Measurements from ENCODE around the gene NKX1-1. TPM values are rescaled to one million over a fixed set of nuclear protein-coding genes. Genes with fewer than 3 reads are reported as not detected.

The NKX1-1 gene
- total and polyA plus RNA-seq, 2 experiments from 2014 or later = not detected

DNA sequence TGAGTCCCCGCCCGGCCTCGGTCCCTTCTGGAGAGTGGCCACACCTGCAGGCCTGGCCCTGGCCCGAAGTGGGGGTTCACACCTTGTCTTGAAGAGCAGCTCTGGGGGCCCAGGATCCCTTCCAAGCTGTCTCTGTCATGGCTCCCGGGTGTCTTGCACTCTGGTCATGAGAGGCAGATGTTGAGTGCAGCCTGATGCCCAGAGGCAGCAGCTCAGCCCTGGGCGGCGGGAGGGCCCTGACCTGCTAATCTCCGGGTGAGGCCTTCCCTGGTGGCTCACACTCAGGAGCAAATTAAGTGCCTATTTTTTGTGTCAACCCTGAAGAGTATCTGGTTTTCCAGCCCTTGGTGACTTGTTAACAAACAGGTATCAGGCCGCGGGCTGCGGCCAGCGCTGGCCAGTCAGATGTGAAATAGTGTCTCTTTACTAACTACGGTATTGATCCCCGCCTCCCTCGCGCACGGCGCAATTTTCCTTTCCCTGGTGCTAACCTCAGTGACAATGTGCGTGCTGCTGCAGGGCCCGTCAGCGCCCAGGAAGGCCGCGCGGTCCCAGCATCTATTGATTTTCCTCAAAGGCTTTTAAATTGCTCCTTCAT is 24.2 kb downstream of the NKX1-1 start:
- Histone ChIP-seq H3K36me3 (ENCODE audit: insufficient read depth) (no peaks in the 10 kb centered on the region), H3K79me2 (replicated peaks; ENCODE audit: insufficient read depth) (no peaks in the 10 kb centered on the region), H3K27ac (ENCODE audit: low read depth) (no peak overlapping the region), H3F3A (replicated peaks; ENCODE audit: low read depth) (no peaks in the 10 kb centered on the region), H3K4me1 (ENCODE audit: insufficient read depth) (no peaks in the 10 kb centered on the region), H3K4me2 (no peak overlapping the region), H3K27me3 (ENCODE audit: insufficient read depth) (no peaks in the 10 kb centered on the region), H3K4me3 (no peak overlapping the region), H2AFZ (no peak overlapping the region), H4K20me1 (replicated peaks; ENCODE audit: insufficient read depth) (no peaks in the 10 kb centered on the region), H3K9me2 (ENCODE audit: insufficient read depth) (no peaks in the 10 kb centered on the region)
- Mint-ChIP-seq H3K27ac (no peak overlapping the region), H3K27me3 (ENCODE audit: insufficient read depth, low read depth, poor library complexity) (peaks cover 2% of the 10 kb centered on the region), H3K4me3 (no peak overlapping the region), H3K9me3 (no peaks in the 10 kb centered on the region), H3K36me3 (ENCODE audit: low read depth) (0 out of 3 replicates have a peak, but pooled peaks cover 4% of the 10 kb centered on the region), H3K4me1 (no peaks in the 10 kb centered on the region)
- ATAC-seq (no peak), DNase-seq (ENCODE audit: low spot score) (no peak)
- TF ChIP-seq, protein P1, sequence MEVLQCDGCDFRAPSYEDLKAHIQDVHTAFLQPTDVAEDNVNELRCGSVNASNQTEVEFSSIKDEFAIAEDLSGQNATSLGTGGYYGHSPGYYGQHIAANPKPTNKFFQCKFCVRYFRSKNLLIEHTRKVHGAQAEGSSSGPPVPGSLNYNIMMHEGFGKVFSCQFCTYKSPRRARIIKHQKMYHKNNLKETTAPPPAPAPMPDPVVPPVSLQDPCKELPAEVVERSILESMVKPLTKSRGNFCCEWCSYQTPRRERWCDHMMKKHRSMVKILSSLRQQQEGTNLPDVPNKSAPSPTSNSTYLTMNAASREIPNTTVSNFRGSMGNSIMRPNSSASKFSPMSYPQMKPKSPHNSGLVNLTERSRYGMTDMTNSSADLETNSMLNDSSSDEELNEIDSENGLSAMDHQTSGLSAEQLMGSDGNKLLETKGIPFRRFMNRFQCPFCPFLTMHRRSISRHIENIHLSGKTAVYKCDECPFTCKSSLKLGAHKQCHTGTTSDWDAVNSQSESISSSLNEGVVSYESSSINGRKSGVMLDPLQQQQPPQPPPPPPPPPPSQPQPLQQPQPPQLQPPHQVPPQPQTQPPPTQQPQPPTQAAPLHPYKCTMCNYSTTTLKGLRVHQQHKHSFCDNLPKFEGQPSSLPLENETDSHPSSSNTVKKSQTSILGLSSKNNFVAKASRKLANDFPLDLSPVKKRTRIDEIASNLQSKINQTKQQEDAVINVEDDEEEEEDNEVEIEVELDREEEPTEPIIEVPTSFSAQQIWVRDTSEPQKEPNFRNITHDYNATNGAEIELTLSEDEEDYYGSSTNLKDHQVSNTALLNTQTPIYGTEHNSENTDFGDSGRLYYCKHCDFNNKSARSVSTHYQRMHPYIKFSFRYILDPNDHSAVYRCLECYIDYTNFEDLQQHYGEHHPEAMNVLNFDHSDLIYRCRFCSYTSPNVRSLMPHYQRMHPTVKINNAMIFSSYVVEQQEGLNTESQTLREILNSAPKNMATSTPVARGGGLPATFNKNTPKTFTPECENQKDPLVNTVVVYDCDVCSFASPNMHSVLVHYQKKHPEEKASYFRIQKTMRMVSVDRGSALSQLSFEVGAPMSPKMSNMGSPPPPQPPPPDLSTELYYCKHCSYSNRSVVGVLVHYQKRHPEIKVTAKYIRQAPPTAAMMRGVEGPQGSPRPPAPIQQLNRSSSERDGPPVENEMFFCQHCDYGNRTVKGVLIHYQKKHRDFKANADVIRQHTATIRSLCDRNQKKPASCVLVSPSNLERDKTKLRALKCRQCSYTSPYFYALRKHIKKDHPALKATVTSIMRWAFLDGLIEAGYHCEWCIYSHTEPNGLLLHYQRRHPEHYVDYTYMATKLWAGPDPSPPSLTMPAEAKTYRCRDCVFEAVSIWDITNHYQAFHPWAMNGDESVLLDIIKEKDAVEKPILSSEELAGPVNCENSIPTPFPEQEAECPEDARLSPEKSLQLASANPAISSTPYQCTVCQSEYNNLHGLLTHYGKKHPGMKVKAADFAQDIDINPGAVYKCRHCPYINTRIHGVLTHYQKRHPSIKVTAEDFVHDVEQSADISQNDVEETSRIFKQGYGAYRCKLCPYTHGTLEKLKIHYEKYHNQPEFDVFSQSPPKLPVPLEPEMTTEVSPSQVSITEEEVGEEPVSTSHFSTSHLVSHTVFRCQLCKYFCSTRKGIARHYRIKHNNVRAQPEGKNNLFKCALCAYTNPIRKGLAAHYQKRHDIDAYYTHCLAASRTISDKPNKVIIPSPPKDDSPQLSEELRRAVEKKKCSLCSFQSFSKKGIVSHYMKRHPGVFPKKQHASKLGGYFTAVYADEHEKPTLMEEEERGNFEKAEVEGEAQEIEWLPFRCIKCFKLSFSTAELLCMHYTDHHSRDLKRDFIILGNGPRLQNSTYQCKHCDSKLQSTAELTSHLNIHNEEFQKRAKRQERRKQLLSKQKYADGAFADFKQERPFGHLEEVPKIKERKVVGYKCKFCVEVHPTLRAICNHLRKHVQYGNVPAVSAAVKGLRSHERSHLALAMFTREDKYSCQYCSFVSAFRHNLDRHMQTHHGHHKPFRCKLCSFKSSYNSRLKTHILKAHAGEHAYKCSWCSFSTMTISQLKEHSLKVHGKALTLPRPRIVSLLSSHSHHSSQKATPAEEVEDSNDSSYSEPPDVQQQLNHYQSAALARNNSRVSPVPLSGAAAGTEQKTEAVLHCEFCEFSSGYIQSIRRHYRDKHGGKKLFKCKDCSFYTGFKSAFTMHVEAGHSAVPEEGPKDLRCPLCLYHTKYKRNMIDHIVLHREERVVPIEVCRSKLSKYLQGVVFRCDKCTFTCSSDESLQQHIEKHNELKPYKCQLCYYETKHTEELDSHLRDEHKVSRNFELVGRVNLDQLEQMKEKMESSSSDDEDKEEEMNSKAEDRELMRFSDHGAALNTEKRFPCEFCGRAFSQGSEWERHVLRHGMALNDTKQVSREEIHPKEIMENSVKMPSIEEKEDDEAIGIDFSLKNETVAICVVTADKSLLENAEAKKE (CRISPR knock-in tag; IDR thresholded peaks at IDR 0.05) = no peak
- TF ChIP-seq EZH2 (IDR thresholded peaks at IDR 0.05; ENCODE audit: low read depth, unreplicated experiment) (no peak), EZH2phosphoT487 (IDR thresholded peaks at IDR 0.05; ENCODE audit: unreplicated experiment) (no peak), JUNB (IDR thresholded peaks at IDR 0.05; ENCODE audit: unreplicated experiment) (no peak), CREB1 (CRISPR knock-in tag; IDR thresholded peaks at IDR 0.05; ENCODE audit: low read depth) (no peak), ZNF114 (CRISPR knock-in tag; IDR thresholded peaks at IDR 0.05) (no peak), NANOG (IDR thresholded peaks at IDR 0.05; ENCODE audit: borderline replicate concordance) (no peak), POLR2AphosphoS5 (IDR thresholded peaks at IDR 0.05; ENCODE audit: low read depth) (no peak), STAT1 (IDR thresholded peaks at IDR 0.05; ENCODE audit: unreplicated experiment) (no peak), ZNF331 (CRISPR knock-in tag; IDR thresholded peaks at IDR 0.05; ENCODE audit: low read depth) (no peak)
- TF ChIP-seq, protein P2, sequence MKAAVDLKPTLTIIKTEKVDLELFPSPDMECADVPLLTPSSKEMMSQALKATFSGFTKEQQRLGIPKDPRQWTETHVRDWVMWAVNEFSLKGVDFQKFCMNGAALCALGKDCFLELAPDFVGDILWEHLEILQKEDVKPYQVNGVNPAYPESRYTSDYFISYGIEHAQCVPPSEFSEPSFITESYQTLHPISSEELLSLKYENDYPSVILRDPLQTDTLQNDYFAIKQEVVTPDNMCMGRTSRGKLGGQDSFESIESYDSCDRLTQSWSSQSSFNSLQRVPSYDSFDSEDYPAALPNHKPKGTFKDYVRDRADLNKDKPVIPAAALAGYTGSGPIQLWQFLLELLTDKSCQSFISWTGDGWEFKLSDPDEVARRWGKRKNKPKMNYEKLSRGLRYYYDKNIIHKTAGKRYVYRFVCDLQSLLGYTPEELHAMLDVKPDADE (IDR thresholded peaks at IDR 0.05) = no peak
- TF ChIP-seq, protein P3, sequence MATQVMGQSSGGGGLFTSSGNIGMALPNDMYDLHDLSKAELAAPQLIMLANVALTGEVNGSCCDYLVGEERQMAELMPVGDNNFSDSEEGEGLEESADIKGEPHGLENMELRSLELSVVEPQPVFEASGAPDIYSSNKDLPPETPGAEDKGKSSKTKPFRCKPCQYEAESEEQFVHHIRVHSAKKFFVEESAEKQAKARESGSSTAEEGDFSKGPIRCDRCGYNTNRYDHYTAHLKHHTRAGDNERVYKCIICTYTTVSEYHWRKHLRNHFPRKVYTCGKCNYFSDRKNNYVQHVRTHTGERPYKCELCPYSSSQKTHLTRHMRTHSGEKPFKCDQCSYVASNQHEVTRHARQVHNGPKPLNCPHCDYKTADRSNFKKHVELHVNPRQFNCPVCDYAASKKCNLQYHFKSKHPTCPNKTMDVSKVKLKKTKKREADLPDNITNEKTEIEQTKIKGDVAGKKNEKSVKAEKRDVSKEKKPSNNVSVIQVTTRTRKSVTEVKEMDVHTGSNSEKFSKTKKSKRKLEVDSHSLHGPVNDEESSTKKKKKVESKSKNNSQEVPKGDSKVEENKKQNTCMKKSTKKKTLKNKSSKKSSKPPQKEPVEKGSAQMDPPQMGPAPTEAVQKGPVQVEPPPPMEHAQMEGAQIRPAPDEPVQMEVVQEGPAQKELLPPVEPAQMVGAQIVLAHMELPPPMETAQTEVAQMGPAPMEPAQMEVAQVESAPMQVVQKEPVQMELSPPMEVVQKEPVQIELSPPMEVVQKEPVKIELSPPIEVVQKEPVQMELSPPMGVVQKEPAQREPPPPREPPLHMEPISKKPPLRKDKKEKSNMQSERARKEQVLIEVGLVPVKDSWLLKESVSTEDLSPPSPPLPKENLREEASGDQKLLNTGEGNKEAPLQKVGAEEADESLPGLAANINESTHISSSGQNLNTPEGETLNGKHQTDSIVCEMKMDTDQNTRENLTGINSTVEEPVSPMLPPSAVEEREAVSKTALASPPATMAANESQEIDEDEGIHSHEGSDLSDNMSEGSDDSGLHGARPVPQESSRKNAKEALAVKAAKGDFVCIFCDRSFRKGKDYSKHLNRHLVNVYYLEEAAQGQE (IDR thresholded peaks at IDR 0.05; ENCODE audit: unreplicated experiment) = no peak
- TF ChIP-seq, protein P4, sequence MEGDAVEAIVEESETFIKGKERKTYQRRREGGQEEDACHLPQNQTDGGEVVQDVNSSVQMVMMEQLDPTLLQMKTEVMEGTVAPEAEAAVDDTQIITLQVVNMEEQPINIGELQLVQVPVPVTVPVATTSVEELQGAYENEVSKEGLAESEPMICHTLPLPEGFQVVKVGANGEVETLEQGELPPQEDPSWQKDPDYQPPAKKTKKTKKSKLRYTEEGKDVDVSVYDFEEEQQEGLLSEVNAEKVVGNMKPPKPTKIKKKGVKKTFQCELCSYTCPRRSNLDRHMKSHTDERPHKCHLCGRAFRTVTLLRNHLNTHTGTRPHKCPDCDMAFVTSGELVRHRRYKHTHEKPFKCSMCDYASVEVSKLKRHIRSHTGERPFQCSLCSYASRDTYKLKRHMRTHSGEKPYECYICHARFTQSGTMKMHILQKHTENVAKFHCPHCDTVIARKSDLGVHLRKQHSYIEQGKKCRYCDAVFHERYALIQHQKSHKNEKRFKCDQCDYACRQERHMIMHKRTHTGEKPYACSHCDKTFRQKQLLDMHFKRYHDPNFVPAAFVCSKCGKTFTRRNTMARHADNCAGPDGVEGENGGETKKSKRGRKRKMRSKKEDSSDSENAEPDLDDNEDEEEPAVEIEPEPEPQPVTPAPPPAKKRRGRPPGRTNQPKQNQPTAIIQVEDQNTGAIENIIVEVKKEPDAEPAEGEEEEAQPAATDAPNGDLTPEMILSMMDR (conservative IDR thresholded peaks at IDR 0.05; ENCODE audit: low read depth in 2 of 2) = no peak
